Measurements from ENCODE around the gene SH2D6. TPM values are rescaled to one million over a fixed set of nuclear protein-coding genes. Genes with fewer than 3 reads are reported as not detected.

SH2D6 gene
- total and polyA plus RNA-seq, 5 donors from 2014 or later: 0.25 TPM; not detected in 4

Other genes starting within 250 kb of the SH2D6 start
- gene TGOLN2, start 90.7 kb upstream of the SH2D6 start, total RNA-seq: 168 TPM
- gene TGOLN2, start 90.7 kb upstream of the SH2D6 start, polyA plus RNA-seq: 10 to 100 TPM; 51.3 to 62.7 (median 62.1) TPM
- gene RETSAT, start 64.2 kb upstream of the SH2D6 start, total RNA-seq: 32.4 TPM
- 10 to 100 TPM; 13.8 to 18.1 (median 15.8) TPM for gene RETSAT, start 64.2 kb upstream of the SH2D6 start, polyA plus RNA-seq
- gene ELMOD3, start 63.9 kb upstream of the SH2D6 start, total RNA-seq: 21.5 TPM
- 10 to 100 TPM; 13.5 to 16.3 (median 15.4) TPM for gene ELMOD3, start 63.9 kb upstream of the SH2D6 start, polyA plus RNA-seq
- gene CAPG, start 8.3 kb upstream of the SH2D6 start, total RNA-seq: 44.5 TPM
- gene CAPG, start 8.3 kb upstream of the SH2D6 start, polyA plus RNA-seq: 10 to 100 TPM; 19.9 to 74.7 (median 44.6) TPM
- 137 TPM for gene MAT2A, start 120.5 kb downstream of the SH2D6 start, total RNA-seq
- gene MAT2A, start 120.5 kb downstream of the SH2D6 start, polyA plus RNA-seq: 100 to 1,000 TPM in 3 of 4 donors, 10 to 100 TPM in 1; 82.2 to 141 (median 108) TPM
- gene GGCX, start 142.8 kb downstream of the SH2D6 start, total RNA-seq: 20.0 TPM
- gene GGCX, start 142.8 kb downstream of the SH2D6 start, polyA plus RNA-seq: 10 to 100 TPM; 16.7 to 28.1 (median 17.7) TPM
- gene VAMP8, start 158.9 kb downstream of the SH2D6 start, total RNA-seq: 105 TPM
- 100 to 1,000 TPM; 393 to 484 (median 437) TPM for gene VAMP8, start 158.9 kb downstream of the SH2D6 start, polyA plus RNA-seq
- gene VAMP5, start 165.7 kb downstream of the SH2D6 start, total RNA-seq: 54.8 TPM
- gene VAMP5, start 165.7 kb downstream of the SH2D6 start, polyA plus RNA-seq: 100 to 1,000 TPM; 155 to 215 (median 185) TPM
- gene RNF181, start 177.0 kb downstream of the SH2D6 start, total RNA-seq: 47.0 TPM
- 100 to 1,000 TPM; 233 to 297 (median 251) TPM for gene RNF181, start 177.0 kb downstream of the SH2D6 start, polyA plus RNA-seq
- gene TMEM150A, start 184.0 kb downstream of the SH2D6 start, total RNA-seq: 4.9 TPM
- gene TMEM150A, start 184.0 kb downstream of the SH2D6 start, polyA plus RNA-seq: 10 to 100 TPM in 1 of 4 donors, 1 to 10 TPM in 3; 8.0 to 11.3 (median 9.1) TPM
- 43.9 TPM for gene C2orf68, start 193.4 kb downstream of the SH2D6 start, total RNA-seq
- gene C2orf68, start 193.4 kb downstream of the SH2D6 start, polyA plus RNA-seq: 10 to 100 TPM; 17.4 to 20.6 (median 18.7) TPM
- 62.6 TPM for gene USP39, start 197.5 kb downstream of the SH2D6 start, total RNA-seq
- gene USP39, start 197.5 kb downstream of the SH2D6 start, polyA plus RNA-seq: 10 to 100 TPM; 67.1 to 86.0 (median 74.0) TPM
- not detected for gene SFTPB, start 249.5 kb downstream of the SH2D6 start, total RNA-seq
- gene SFTPB, start 249.5 kb downstream of the SH2D6 start, polyA plus RNA-seq: not detected

Data from CD4-positive, CD25-positive, alpha-beta regulatory T cell (primary cell).